ENCODE measurements around the gene OVAAL.

GRCh38 chr1:180519846-180520245 is 38.9 kb upstream of the OVAAL start:
- TF ChIP-seq CTCF (IDR thresholded peaks at IDR 0.05) (no peak), POLR2A (IDR thresholded peaks at IDR 0.05) (no peak)

All from lower leg skin (tissue), 3 donors.